Stimulated activated CD8-positive, alpha-beta memory T cell treated with anti-CD3 and anti-CD28 coated beads, Interleukin-4, amount 100 ng/mL, for 24 hours (primary cell): Measurements from ENCODE around the gene PPP1R36.
"Not testable (repeated sequence)": the region's sequence is repeated elsewhere in the genome, so short reads cannot be mapped to it uniquely, and the experiment has no call there.

Experiments
- DNase-seq: peaks from one replicate; pipeline ENCODE4 v3.0.0-alpha.2; 2020; ENCODE audit warnings: low read depth

The PPP1R36 gene

GRCh38 chr14:64549791-64550620 is at the start of gene PPP1R36:
Gene PPP1R36, plus strand, starts transcription at chr14:64549961. Its CDS starts 37 bp downstream, at chr14:64549998.
- DNase-seq, result peak; percentile 24

- DNase-seq, result no peak
Observed at GRCh38 chr14:64500088-64500487, 49.7 kb upstream of the PPP1R36 start.

- DNase-seq, result no peak
Observed at GRCh38 chr14:64501411-64502171, 48.2 kb upstream of the PPP1R36 start.

GRCh38 chr14:64502456-64502855 is 47.3 kb upstream of the PPP1R36 start:
- DNase-seq, result no peak

- DNase-seq, result no peak
Observed at GRCh38 chr14:64502887-64503433, 46.8 kb upstream of the PPP1R36 start.

GRCh38 chr14:64503434-64504309 is 46.1 kb upstream of the PPP1R36 start, which contains the start of gene ZBTB25:
Gene ZBTB25, minus strand, starts transcription at chr14:64503838. Its CDS starts 13,305 bp downstream, at chr14:64490533.
- DNase-seq, result peak; percentile 92

GRCh38 chr14:64504310-64504896 is 45.4 kb upstream of the PPP1R36 start, which contains the start of gene ZBTB1:
Gene ZBTB1, plus strand, starts transcription at chr14:64504770. Its CDS starts 16,735 bp downstream, at chr14:64521505.
- peak; percentile 88 for DNase-seq

GRCh38 chr14:64504897-64505794 is 44.6 kb upstream of the PPP1R36 start:
- peak; percentile 76 for DNase-seq

- DNase-seq, result no peak
Observed at GRCh38 chr14:64506721-64507120, 43.0 kb upstream of the PPP1R36 start.

- no peak for DNase-seq
Observed at GRCh38 chr14:64507376-64508156, 42.2 kb upstream of the PPP1R36 start.

GRCh38 chr14:64508215-64508776 is 41.5 kb upstream of the PPP1R36 start:
- no peak for DNase-seq

- no peak for DNase-seq
Observed at GRCh38 chr14:64509036-64509435, 40.7 kb upstream of the PPP1R36 start.

- peak; percentile 33 for DNase-seq
Observed at GRCh38 chr14:64510825-64511671, 38.7 kb upstream of the PPP1R36 start.

GRCh38 chr14:64513271-64513670 is 36.5 kb upstream of the PPP1R36 start:
- no peak for DNase-seq

GRCh38 chr14:64515053-64515452 is 34.7 kb upstream of the PPP1R36 start:
- no peak for DNase-seq

- no peak for DNase-seq
Observed at GRCh38 chr14:64516969-64517368, 32.8 kb upstream of the PPP1R36 start.

GRCh38 chr14:64517667-64518066 is 32.1 kb upstream of the PPP1R36 start:
- DNase-seq, result not testable (repeated sequence)

GRCh38 chr14:64518229-64518628 is 31.5 kb upstream of the PPP1R36 start:
- no peak for DNase-seq
